Stimulated activated CD8-positive, alpha-beta memory T cell treated with anti-CD3 and anti-CD28 coated beads, Interleukin-7, amount 100 ng/mL, for 4 hours (primary cell): ENCODE data around the gene ABCA12.

Experiments used
- DNase-seq, 2 donors: peaks; one replicate each; pipeline ENCODE4 v3.0.0-alpha.2; 2020; ENCODE audit warnings: low read depth in 2 of 2

ABCA12 gene

DNA sequence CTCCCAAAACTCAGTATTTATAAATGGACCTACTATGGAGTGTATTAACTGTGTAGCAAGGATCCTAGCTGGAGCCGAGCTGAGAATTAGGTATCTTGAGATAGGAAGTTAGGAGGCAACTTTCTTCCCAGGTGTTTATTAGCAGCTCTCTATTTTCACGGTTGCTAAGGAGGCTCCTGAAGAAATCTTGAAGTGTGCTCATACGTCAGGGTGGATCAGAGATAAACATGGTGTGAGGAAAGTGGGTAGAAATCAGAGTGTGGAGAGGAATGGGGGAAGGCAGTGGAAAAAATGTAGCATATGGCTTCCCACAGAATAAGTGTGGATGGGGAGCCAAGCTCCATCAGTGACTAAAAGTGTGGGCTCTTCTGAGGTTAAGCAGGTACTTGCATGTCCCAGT is 104.3 kb downstream of the ABCA12 start:
- no peak for DNase-seq

DNA sequence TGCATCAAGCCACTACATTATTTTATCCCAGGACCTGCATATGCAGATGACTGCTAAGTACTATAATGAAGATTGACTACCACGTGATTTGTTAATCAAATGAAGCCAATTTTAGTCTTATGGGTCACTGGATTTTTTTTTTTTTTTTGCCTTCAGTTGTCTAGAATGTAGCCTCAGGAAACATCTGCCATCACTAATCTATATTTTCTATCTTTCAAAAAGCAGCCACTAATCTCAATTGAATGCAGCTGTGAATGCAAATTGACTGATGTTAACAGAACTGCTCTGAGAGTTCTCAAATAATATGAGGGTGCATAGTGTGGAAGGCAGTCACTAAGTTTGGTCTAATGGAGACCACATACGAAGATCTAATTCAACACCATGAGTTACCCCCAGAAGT is 106.3 kb downstream of the ABCA12 start:
- DNase-seq: no peak

GRCh38 chr2:215031321-215031720 is 107.1 kb downstream of the ABCA12 start:
- DNase-seq: no peak

- DNase-seq: no peak
Observed at GRCh38 chr2:215029936-215030335, 108.5 kb downstream of the ABCA12 start.

GRCh38 chr2:215028231-215028630 is 110.2 kb downstream of the ABCA12 start:
- DNase-seq: no peak

- DNase-seq: no peak
Observed at GRCh38 chr2:215027779-215028178, 110.6 kb downstream of the ABCA12 start.

DNA sequence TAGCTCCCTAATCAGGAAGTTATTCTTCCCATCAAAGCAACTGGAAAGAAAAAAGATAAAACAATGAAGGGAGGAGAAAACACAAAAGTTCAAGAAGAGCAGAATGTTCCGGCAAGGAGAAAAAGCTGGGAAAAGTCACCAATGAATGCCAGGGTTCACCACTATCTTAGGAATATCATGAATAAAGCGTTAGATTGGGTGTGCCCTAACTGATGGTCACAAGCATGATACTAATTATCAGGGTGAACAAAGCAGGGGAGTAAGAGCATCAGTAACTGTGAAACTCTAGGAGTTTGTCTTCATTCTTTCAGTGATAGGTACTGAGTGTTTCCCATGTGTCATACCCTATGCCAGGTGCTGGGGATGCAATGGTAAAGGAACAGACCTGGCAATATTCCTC is 115.5 kb downstream of the ABCA12 start:
- DNase-seq: no peak

GRCh38 chr2:215022418-215022817 is 116.0 kb downstream of the ABCA12 start:
- DNase-seq: no peak

DNA sequence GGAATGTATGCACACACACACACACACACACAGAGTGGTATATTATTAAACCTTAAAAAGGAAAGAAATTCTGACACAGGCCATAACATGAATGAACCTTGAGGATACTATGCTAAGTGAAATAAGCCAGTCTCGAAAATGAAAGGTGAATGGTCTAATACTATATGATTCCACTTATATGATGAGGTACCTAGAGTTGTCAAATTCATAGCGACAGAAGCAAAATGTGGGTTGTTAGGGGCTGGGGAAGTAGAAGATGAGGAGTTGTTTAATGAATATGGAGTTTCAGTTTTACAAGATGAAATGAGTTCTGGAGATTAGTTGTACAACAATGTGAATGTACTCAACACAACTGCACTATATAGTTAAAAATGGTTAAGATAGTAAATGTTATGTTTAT is 118.1 kb downstream of the ABCA12 start:
- no peak for DNase-seq

DNA sequence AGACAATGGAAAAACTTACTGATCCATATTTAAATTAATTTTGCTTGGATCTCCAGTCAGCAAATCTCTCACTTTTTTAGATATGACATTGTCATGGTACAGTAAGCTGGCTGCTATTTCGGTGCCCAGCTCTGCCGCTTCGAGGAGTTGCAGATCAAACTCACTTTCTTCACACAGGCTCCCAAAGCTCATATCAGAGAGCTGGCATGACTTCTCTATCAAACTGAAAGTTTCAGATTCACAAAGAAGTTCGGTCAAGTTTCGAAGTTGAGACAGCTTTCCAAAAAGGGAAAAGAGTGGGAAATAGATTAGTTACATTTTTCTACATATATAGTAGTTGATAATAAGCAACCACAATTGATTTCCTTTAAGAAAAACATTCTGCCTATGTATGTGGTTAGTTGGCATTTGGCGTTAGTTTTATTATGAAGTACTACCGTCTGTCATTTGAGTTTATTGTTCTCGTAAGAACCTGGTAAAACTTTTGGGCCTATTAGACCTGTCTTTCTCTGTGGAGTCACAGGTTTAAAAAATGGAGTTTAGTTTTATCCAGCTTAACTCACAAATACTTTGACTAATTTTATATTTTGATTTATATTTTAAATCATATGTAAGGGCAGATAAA is 118.8 kb downstream of the ABCA12 start:
- no peak for DNase-seq

DNA sequence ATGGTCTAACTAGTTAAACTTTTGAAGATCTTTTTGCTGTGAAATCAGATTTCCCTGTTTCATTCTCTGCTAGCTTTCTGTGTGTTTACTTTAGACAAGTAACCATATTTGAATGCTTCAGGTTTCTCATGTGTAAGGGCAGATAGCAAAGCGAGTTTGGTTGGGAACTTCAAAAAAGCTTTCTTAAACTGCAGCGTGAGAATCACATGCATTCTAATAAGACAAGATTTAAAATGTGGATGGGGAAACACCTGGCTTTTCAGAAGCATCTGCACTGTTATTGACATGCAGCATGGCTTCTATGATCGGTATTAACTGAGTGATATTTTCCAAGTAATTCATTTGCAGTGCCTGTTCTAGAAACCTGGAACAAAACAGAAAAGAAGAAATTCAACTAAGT is 119.3 kb downstream of the ABCA12 start:
- DNase-seq: no peak

GRCh38 chr2:215015421-215015820 is 123.0 kb downstream of the ABCA12 start:
- DNase-seq: no peak

GRCh38 chr2:215010390-215010789 is 128.0 kb downstream of the ABCA12 start:
- no peak for DNase-seq

GRCh38 chr2:215003001-215003400 is 135.4 kb downstream of the ABCA12 start:
- DNase-seq: no peak

DNA sequence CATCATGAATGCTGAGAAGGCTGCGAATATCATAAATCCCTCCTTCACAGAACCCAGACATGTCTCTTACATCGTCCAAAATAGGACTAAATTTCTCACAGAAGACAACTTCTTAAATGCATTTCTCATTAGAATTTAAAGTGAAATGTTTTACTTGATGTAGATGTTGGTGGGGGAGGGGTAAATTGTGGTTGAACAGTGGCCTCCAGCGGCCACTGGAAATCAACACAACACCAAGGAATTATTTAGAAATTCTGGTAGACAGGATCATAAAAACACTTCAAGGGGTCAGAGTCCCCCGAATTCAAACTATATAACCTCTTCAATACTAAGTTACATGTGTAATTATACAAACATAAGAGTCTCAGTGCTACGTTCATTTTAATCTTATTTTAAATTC is 135.9 kb downstream of the ABCA12 start:
- DNase-seq: no peak

DNA sequence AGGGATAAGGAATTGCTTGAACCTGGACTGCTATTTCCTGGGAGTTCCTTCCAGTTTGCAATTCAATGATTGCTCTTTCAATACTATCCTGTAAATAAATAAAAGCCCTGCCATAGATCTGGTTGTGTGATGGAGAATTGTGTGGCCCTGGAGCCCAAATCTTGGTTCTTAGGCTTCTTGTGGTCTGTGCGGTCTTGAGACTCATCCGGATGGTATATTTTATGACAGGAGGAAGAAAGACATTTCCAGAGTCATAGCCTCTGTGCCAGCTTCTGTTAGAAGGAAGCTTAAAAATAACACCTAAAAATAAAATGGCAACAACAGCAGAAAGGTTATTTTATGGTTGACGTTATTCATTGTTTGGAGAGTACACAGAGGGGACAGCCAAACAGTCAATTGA is 137.7 kb downstream of the ABCA12 start:
- DNase-seq: no peak

DNA sequence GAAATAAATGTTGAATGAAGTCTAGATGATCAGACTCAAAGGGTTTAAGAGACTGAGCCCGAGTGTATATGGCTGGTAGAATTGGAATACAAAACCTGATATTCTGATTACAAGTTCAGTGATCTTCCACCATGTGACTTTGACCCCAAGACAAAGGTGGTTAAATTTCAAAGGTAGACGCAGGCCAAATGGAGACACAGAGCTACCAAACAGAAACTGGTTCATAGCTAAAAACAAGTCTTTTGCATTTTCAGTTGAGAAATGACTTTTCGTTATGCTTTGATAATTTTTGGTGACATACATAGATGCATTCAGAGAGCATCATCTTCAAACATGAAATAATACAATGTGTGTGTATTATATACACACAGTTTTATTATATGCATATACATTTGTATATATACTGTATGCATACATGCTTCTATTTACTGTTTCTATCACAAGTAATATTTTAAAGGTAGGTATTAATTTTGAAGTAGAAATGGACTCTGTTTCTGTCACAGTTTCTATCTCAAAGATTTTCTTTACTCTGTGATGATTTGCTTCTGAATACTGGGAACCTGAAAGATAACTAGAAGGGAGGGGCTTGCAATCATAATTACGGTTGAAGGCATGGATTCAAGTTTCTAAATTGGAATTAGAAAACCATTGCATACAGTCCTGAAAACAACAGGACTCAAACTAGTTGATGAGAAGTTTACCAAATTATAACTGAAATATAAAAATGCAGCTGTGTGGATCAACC is 142.3 kb downstream of the ABCA12 start:
- DNase-seq: no peak

GRCh38 chr2:214995409-214995808 is 143.0 kb downstream of the ABCA12 start:
- DNase-seq: no peak

DNA sequence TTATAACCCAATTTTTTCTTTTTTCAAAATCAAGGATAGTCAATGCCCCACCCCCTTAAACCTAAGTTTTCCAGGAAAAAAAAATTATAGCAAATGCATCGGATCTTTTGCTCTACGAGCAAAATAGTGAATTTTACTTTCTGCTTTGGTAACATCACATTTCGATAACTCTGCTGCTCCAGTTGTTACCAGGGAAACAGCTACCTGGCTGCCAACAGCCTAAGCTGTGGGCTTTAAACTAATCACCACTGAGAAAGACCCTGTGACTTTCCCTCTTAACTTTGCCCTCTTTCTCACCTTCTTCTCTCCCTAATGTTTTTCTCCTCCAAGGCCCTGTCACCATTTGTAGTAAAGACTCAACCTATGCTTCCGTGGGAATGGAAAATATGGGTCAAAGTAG is 145.5 kb downstream of the ABCA12 start:
- no peak for DNase-seq

DNA sequence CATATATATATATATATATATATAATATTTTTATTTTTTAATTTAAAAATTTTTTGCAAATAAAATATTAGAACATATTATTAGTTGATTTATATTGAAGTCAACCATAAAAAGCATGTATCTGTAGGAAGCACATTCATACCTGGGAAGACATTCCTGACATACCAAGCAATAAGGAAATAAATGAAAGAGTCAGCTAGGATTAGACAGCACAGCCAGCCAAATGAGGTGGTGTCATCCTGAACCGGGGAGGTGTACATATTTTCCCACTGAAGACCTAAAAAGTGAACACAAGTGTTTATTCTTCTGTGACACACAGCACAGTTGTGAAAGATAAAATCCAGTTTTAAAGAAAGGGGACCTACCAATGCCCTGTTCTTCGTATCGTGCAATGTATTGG is 149.2 kb downstream of the ABCA12 start:
- DNase-seq: no peak

DNA sequence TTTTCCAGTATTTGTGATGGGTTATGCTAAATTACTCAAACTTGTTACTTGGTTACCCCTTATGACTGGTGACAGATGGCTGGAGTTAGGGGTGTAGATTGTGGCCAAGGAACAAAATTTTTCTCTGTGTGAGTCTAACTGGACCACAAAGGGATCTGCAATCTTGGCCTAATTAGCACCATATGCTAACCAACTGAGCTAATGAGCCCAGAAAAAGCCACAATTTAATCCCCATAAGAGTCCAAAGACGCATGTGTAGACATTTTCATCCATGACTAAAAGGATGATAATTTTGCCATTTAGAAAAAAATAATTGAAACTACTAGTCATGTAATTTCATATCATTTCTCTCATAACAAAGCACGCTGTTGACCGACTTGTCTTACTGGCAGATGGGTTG is 151.2 kb downstream of the ABCA12 start:
- DNase-seq: no peak

DNA sequence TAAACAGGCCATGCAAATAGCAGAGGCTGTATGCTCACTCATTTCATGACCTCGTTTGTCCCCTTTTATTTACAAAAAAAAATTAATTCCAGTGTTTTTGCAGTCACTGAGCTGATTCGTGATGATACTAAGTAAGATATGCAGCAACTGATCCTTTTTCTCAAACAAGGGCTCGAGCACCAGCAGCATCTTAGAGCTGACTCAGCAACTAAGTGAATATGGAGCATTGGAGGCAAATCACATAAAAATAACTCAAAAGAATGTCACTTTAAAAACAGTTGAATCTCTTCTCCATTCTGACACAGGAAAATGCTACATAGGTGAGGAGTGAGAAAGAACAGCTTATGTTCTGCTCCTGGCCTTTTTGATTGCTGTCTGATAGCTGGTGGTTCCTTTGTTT is 152.8 kb downstream of the ABCA12 start:
- DNase-seq: no peak

DNA sequence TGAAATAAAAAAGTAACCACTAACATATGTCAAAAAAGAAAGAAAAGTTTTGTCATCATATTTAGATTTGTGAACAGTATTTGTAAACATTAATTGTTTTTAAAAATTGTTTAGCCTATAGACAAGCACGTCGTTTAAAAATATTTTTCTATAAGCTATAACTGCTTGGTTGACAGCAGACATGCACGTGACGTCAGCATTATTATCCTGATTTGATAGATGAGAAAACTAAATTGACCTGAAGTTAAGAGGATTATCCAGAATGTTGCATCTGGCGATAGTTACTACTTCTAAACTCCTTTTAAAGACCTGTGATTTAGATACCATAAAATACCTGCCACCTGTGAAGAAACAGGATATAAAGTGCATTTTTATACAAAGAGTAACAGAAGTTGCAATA is 172.0 kb downstream of the ABCA12 start:
- no peak for DNase-seq

GRCh38 chr2:214960677-214961076 is 177.7 kb downstream of the ABCA12 start:
- no peak for DNase-seq
